Measurements from ENCODE around the gene PFKM. TPM values are rescaled to one million over a fixed set of nuclear protein-coding genes. Genes with fewer than 3 reads are reported as not detected.

The PFKM gene
- total and polyA plus RNA-seq, 2 donors (not counting 3 experiments of a cell fraction or from before 2014, with no cell fraction given), result 53.4 to 74.4 TPM

- no TSS peak for BruUV-seq (replicated peaks)
- no peak for FAIRE-seq
- Histone ChIP-seq H3K36me3 (ENCODE audit: control insufficient read depth in 2 of 2, extremely low read depth in 1 of 2, insufficient read depth in 2 of 2, low read length in 2 of 2) (no peaks in the 10 kb centered on the region), H4K20me1 (replicated peaks; ENCODE audit: control insufficient read depth, extremely low read depth, insufficient read depth, low read length) (no peaks in the 10 kb centered on the region), H3K27me3 (ENCODE audit: control insufficient read depth in 2 of 2, insufficient read depth in 2 of 2, low read length in 2 of 2) (peaks cover 0 to 29% of the 10 kb centered on the region in 2 experiments), H3K4me1 (ENCODE audit: control insufficient read depth, extremely low read depth, insufficient read depth, low read length) (peaks cover 10% of the 10 kb centered on the region), H3K9me3 (replicated peaks; ENCODE audit: control insufficient read depth, insufficient read depth, low read length) (no peaks in the 10 kb centered on the region), H3K4me3 (replicated peaks in 1 of 3; ENCODE audit: insufficient read depth in 1 of 3, low read depth in 1 of 3, low read length in 3 of 3) (no peak overlapping the region), H3K9me1 (replicated peaks; ENCODE audit: control insufficient read depth, extremely low read depth, insufficient read depth, low read length) (no peaks in the 10 kb centered on the region), H3K4me2 (ENCODE audit: insufficient read depth, low read length) (no peak overlapping the region), H3K27ac (ENCODE audit: insufficient read depth, low read depth, low read length) (no peak overlapping the region), H3K79me2 (ENCODE audit: control insufficient read depth, insufficient read depth, low read length) (no peaks in the 10 kb centered on the region), H2AFZ (ENCODE audit: low read depth, low read length) (no peak overlapping the region), H3K9ac (replicated peaks; ENCODE audit: extremely low read depth, insufficient read depth, low read length) (no peak overlapping the region)
- DNase-seq (ENCODE audit: low read depth, low spot score), result no peak
- ChIA-PET CTCF (interaction anchor here (1.6 to 1.7 kb wide), 2 partner anchors 9 to 425 kb away, joined by 3 to 4 read pairs; no protein-coding TSS in a partner anchor), POLR2A (no interaction called here)
- dilution Hi-C loops (cut with MboI; ENCODE audit: extremely low pct_ligation_motif_present, low sequenced_read_pairs), result no loop called here
- TF ChIP-seq POLR2AphosphoS5 (IDR thresholded peaks at IDR 0.05; ENCODE audit: insufficient read depth, low read depth, low read length) (no peak), JUN (IDR thresholded peaks at IDR 0.05; ENCODE audit: borderline replicate concordance, insufficient read depth, insufficient read length, low read depth) (no peak), CTCF (IDR thresholded peaks at IDR 0.05; ENCODE audit: extremely low read depth in 1 of 2, insufficient read depth in 1 of 2, low read depth in 1 of 2, low read length in 2 of 2) (no peak), MAX (IDR thresholded peaks at IDR 0.05; ENCODE audit: insufficient read depth, insufficient read length) (no peak), MYC (IDR thresholded peaks at IDR 0.05; ENCODE audit: low read depth, low read length) (no peak), FOS (IDR thresholded peaks at IDR 0.05; ENCODE audit: borderline replicate concordance, insufficient read depth, low read length) (no peak), GATA2 (IDR thresholded peaks at IDR 0.05; ENCODE audit: insufficient read depth, insufficient read length, low read depth, low read length) (no peak), POLR2A (IDR thresholded peaks at IDR 0.05; ENCODE audit: low read depth, low read length) (no peak), EZH2 (IDR thresholded peaks at IDR 0.05; ENCODE audit: borderline replicate concordance, low read depth, low read length, severe bottlenecking) (no peak)
- intact Hi-C loops (cut with micrococcal nuclease), result loop anchor here (10.0 kb wide), 1 partner anchor 151 kb away; no protein-coding TSS in a partner anchor
These were observed 74.5 kb downstream of the PFKM start for GRCh38 chr12:48193623-48194022.
